Esophagus muscularis mucosa (tissue), 4 donors: ENCODE results near the gene GLP2R.

Experiments used
- CTCF ChIP-seq, 3 experiments: fragments of 200-600 bp in 2 of 3; fragments of 450-650 bp in 1 of 3; sonication (generic) in 2 of 3; IDR thresholded peaks; one replicate each; pipeline ENCODE4 v1.5.1; 2017 to 2019; ENCODE audit warnings: antibody characterized with exemption in 3 of 3, mild to moderate bottlenecking in 2 of 3, moderate library complexity in 1 of 3
- EP300 ChIP-seq: sonication (generic); formaldehyde crosslinking; IDR thresholded peaks from one replicate; pipeline ENCODE4 v1.6.1; 2017; ENCODE audit warnings: antibody characterized with exemption
- POLR2A ChIP-seq: fragments of 450-650 bp; IDR thresholded peaks from one replicate; pipeline ENCODE4 v1.6.1; 2017; ENCODE audit warnings: antibody characterized with exemption, moderate library complexity, mild to moderate bottlenecking, low read depth
- POLR2AphosphoS5 ChIP-seq, 2 donors: sonication (generic); formaldehyde crosslinking; IDR thresholded peaks; one replicate each; pipeline ENCODE4 v1.6.1; 2017; ENCODE audit warnings: antibody characterized with exemption in 2 of 2

GRCh38 chr17:9839433-9839832, 13.7 kb downstream of the GLP2R start:
- TF ChIP-seq EP300 (no peak), POLR2AphosphoS5 (IDR thresholded peaks at IDR 0.05) (no peak), CTCF (IDR thresholded peaks at IDR 0.05) (no peak), POLR2A (no peak)
